HG02852 (cell line): ENCODE data around the gene EYA3.

Experiments used
- ATAC-seq: cut with Tn5 transposase; IDR thresholded peaks from one replicate; pipeline ENCODE4 v1.9.1; 2021; ENCODE audit warnings: mild to moderate bottlenecking, moderate library complexity; ENCODE audit not compliant: unreplicated experiment

The EYA3 gene

GRCh38 chr1:27971674-27972073 is 116.7 kb downstream of the EYA3 start:
- ATAC-seq = no peak

DNA sequence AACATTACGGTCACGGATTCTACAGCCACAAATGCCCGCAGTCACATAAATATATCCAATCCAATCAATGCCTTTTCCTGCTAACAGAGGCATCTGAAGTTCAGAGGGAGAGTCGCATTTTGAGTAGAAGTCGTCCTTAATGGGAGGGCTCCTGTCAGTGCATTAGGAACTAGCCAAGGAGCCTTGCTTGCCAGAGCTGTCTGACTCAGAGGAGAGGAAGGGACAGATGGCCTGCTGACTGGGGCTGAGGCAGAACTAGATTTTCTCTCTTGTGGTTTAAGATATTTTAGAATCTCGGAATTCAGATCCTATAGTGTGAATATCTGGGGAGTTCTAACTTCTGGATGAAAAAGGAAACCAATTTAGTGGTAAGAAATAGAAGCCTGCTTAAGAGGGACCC is 118.0 kb downstream of the EYA3 start:
- no peak for ATAC-seq

GRCh38 chr1:27968692-27969091 is 119.7 kb downstream of the EYA3 start:
- ATAC-seq = no peak

GRCh38 chr1:27967884-27968466 is 120.4 kb downstream of the EYA3 start:
- no peak for ATAC-seq

- ATAC-seq = no peak
These were observed 121.1 kb downstream of the EYA3 start for GRCh38 chr1:27967106-27967883.

- ATAC-seq = no peak
These were observed 121.9 kb downstream of the EYA3 start for GRCh38 chr1:27966402-27967105.

DNA sequence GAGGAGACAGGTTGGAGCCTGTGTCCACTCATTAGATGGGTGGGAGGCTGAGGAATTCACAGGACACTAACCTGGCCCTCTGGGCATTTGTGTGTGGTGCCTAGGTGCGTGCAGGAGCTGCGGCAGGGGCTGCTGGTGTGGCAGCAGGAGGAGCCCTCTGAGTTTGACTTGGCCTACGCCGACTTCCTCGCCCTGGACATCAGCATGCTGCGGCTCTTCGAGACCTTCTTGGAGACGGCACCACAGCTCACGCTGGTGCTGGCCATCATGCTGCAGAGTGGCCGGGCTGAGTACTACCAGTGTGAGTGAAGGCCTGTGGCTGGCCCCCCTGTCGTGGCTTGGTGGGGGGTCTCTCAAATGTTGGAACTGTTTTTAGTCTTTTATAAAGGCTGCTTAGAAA is 125.0 kb downstream of the EYA3 start:
- no peak for ATAC-seq

GRCh38 chr1:27961646-27962221 is 126.7 kb downstream of the EYA3 start:
- ATAC-seq = no peak

DNA sequence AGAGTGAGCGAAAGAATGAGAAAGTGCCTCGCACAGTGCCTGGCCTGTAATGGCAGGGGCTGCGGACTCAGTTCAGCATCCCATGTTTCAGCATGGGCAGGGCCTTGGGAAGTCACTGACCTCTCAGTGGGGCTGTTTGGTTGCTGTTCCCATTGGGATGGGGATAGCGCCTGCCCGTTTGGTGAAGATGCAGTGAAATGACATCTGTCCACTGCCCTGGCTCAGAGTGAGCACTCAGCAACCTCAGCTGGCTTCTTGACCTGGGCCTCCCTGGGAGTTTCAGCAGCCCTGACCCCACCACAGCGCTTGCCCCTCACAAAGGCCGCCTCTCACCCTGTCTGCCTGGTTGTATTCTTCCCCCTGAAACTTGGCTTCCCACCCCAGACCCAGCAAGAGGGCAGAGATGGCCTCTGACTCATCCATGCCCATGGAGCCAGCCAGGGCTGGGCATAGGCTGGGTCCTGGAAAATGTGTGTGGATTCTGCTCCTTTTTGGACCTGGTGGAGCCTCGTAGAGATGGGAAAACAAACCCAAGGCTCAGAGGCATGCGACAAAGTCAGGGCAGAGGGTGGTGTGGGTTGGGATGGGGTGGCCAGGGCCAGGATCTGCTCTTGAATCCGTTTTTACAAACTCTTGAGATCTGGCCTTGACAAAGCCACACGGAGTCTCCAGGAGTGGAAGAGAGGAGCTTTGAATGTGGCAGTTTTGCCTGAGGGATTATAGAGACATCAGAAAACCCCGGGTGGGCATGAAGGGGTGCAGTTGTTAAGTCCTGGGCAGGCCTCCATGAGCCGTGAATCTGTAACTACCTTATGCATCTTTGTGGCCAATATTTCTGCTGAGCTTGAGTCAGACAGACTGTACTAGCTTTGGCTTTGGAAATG is 127.4 kb downstream of the EYA3 start:
- ATAC-seq = no peak

DNA sequence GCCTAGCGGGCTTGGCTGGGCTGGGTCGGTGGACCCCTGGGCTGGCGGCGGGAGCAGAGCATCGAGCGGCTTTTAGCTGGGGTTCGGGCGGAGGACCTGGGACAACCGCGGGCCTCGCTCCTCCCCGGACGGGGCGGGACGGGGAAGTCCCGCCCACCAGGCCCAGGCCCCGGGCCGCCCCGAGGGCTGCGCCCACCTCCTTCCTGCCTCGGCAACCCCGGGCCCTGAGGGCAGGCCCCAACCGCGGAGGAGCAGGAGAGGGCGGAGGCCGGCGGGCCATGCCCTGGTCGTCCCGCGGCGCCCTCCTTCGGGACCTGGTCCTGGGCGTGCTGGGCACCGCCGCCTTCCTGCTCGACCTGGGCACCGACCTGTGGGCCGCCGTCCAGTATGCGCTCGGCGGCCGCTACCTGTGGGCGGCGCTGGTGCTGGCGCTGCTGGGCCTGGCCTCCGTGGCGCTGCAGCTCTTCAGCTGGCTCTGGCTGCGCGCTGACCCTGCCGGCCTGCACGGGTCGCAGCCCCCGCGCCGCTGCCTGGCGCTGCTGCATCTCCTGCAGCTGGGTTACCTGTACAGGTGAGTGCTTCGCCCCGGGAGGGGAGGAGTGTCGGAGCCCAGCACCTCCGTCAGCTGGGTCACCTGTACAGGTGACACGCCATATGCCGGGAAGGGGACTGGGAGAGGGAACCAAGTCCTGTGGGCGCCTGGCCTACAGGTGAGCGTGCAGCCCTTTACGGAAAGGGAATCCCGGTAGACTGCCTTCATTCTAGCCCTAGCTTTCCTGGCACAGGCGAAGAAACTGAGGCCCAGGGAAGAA is 128.4 kb downstream of the EYA3 start, which contains the start of gene XKR8:
Gene XKR8 (plus strand): TSS at position 182 of the 812 bp plus-strand sequence. CDS start 97 bp downstream, at position 279.
- peak; percentile 91 for ATAC-seq

GRCh38 chr1:27958513-27958912 is 129.9 kb downstream of the EYA3 start:
- ATAC-seq = no peak

- ATAC-seq = no peak
These were observed 130.8 kb downstream of the EYA3 start for GRCh38 chr1:27957655-27958054.

DNA sequence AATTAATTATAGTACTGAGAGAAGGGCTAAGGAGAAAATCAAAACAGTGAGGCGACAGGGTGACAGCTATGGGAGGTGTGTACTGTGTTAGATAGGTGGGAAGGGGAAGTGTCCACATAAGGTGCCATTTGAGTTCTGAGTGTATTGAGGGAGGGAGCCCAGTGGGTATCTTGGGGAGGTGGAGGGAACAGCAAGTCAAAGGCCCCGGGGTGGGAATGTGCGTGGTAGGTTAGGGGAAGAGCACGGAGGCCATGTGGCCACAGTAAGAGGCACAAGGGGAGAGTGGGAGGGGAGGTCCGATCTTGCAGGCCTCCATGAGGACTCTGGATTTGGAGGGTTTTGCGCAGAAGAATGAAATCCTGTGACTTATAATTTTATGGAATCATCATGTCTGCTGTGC is 131.6 kb downstream of the EYA3 start:
- no peak for ATAC-seq

DNA sequence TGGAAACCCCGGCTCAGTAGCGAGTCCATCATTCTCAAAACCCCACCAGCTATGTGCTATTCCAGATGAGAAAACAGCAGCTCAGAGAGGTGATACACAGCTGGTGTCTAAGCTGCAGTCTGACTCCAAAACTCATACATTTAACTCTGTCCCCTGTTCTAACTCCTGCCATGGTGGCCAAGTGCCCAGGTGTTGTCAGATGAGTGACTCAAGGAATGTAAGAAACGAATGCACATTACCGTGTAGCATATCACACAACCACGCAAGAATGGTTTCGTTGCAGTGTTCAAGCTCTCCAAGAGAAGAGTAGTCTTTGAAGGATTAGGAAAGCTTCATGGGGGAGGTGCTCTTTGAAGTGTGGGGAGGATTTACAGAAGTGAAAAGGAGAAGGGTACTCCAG is 133.3 kb downstream of the EYA3 start:
- ATAC-seq = no peak

DNA sequence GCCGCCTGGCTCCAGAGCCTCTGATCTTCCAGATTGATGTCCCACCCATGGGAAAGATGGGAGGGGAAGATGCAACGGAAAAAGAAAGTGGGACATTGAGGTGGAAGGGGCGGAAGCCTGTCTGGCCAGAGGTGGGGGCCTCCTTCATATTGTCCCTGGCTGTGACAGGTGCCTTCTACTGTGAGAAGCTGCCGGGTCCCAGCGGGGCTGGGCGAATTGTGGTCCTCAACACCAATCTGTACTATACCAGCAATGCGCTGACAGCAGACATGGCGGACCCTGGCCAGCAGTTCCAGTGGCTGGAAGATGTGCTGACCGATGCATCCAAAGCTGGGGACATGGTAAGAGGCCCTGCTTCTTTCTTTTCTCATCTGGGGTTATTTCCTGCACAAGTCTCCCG is 134.2 kb downstream of the EYA3 start:
- ATAC-seq = no peak

DNA sequence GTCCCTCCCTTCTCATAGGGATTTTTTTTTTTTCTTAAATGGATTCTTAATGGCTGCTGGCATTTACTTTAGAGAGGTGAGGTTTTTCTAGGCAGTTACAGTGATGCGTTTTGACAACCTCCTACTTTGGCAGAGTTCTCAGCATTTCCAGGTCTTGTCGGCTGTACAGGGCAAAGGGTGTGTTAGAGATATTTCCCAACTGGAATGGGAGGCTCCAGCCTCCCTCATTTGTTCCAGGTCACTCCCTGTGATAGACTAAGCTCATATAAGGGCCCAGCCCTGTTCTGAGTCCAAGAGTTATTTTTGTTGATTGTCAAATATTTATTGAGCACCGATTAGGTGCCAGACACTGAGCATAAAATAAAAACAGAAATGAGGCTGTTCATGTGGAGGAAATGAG is 136.3 kb downstream of the EYA3 start:
- ATAC-seq = no peak

GRCh38 chr1:27951396-27951795 is 137.0 kb downstream of the EYA3 start:
- no peak for ATAC-seq

GRCh38 chr1:27949027-27949426 is 139.4 kb downstream of the EYA3 start:
- no peak for ATAC-seq

DNA sequence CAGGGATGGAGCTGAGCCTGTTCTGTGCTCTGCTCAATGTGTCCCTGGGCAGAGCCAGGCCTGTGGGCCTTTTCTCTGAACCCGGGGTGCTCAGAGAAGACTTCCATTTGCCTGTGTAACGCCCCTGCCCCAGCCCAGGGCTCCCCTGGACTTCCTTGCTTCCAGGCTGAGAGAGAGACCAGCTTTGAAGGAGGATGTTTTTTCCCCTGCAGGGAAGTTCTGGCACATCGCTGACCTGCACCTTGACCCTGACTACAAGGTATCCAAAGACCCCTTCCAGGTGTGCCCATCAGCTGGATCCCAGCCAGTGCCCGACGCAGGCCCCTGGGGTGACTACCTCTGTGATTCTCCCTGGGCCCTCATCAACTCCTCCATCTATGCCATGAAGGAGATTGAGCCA is 143.4 kb downstream of the EYA3 start:
- ATAC-seq = no peak
